Amygdala (tissue), 56 donors: ENCODE data around the gene PRAME.
"Not testable (repeated sequence)": the region's sequence is repeated elsewhere in the genome, so short reads cannot be mapped to it uniquely, and the experiment has no call there.

ENCODE experiments used
- DNase-seq, 56 donors: peaks; one replicate each; lab custom pipeline; 2025; lab: John Stamatoyannopoulos, UW

The PRAME gene

GRCh38 chr22:22558972-22559603 is at the start of gene PRAME:
TSS of gene PRAME (minus strand) at chr22:22559265. CDS start at chr22:22556832, 2,433 bp downstream.
- DNase-seq = peak in 5 of 56 donors; percentile 3 to 19 (median 4)

- DNase-seq = not testable (repeated sequence)
Observed at GRCh38 chr22:22608022-22608421, 49.0 kb upstream of the PRAME start.

- no peak for DNase-seq
Observed at GRCh38 chr22:22605074-22605404, 46.0 kb upstream of the PRAME start.

GRCh38 chr22:22604326-22605073 is 45.4 kb upstream of the PRAME start:
- no peak for DNase-seq

GRCh38 chr22:22603470-22603947 is 44.4 kb upstream of the PRAME start:
- DNase-seq = no peak

- no peak for DNase-seq
Observed at GRCh38 chr22:22600531-22601261, 41.6 kb upstream of the PRAME start.

- DNase-seq = no peak
Observed at GRCh38 chr22:22599248-22599647, 40.2 kb upstream of the PRAME start.

- DNase-seq = no peak
Observed at GRCh38 chr22:22598144-22598543, 39.1 kb upstream of the PRAME start.

GRCh38 chr22:22595001-22595835 is 36.2 kb upstream of the PRAME start:
- no peak for DNase-seq

- DNase-seq = peak in 7 of 56 donors; percentile 2 to 50 (median 14)
Observed at GRCh38 chr22:22593964-22594656, 35.0 kb upstream of the PRAME start.

- no peak for DNase-seq
Observed at GRCh38 chr22:22593250-22593649, 34.2 kb upstream of the PRAME start.

- no peak for DNase-seq
Observed at GRCh38 chr22:22591348-22592299, 32.6 kb upstream of the PRAME start.

GRCh38 chr22:22590136-22590891 is 31.2 kb upstream of the PRAME start:
- no peak for DNase-seq

- no peak for DNase-seq
Observed at GRCh38 chr22:22588485-22589164, 29.6 kb upstream of the PRAME start.

- DNase-seq = no peak
Observed at GRCh38 chr22:22587577-22588188, 28.6 kb upstream of the PRAME start.

GRCh38 chr22:22584722-22585121 is 25.7 kb upstream of the PRAME start:
- no peak for DNase-seq

GRCh38 chr22:22583030-22583429 is 24.0 kb upstream of the PRAME start:
- no peak for DNase-seq
